ENCODE data around the gene ADRM1.

ADRM1 gene

DNA sequence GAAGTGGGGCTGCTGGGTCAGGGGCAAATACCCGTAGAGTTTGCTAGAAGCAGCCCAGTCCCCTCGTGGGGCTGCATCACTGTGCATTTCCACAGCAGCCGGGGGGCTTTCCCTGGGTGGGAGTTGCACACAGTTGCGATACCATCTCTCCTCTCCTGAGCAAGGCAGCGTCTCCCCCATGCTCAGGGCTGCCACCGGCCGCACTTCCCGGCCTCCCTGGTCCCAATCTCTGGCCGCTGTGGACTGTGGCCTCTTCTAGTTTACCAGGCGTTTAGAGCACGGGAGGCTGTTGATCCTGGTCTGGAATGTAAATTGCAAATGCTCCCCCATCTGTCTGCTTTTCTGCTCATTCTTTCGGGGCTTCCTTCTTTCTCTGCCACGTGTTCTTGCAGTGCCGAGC lies 33.4 kb upstream of the ADRM1 start:
- TF ChIP-seq CTCF (conservative IDR thresholded peaks at IDR 0.05; ENCODE audit: low read depth, low read length), result no peak
- H3K4me3 ChIP-seq (ENCODE audit: low read depth, low read length), result no peak overlapping the region
- no peak for DNase-seq (ENCODE audit: low read depth)

- TF ChIP-seq CTCF (conservative IDR thresholded peaks at IDR 0.05; ENCODE audit: low read depth, low read length), result no peak
- no peak overlapping the region for H3K4me3 ChIP-seq (ENCODE audit: low read depth, low read length)
- no peak for DNase-seq (ENCODE audit: low read depth)
Observed at GRCh38 chr20:62269871-62270270, 32.9 kb upstream of the ADRM1 start.

DNA sequence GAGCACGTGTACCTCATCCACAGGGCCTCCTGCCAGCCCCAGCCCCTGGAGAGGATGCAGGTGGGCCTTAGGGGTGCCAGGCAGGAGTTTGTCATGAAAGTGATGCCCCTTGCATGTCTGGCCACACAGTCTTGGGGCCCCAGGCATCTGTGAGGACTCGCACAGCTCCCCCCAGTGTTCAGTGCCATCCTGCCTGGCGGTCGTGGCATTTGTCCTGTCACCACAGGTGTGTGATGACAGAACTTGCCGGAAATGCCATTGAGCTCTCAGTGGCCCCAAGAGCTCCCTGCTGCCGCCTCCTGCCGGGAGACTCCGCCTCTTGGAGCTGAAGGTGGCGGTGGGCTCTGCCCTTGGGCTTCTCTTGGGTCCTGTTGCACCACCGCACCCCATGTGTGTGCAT lies 30.6 kb upstream of the ADRM1 start:
- TF ChIP-seq CTCF (conservative IDR thresholded peaks at IDR 0.05; ENCODE audit: low read depth, low read length), result no peak
- H3K4me3 ChIP-seq (ENCODE audit: low read depth, low read length), result no peak overlapping the region
- no peak for DNase-seq (ENCODE audit: low read depth)

DNA sequence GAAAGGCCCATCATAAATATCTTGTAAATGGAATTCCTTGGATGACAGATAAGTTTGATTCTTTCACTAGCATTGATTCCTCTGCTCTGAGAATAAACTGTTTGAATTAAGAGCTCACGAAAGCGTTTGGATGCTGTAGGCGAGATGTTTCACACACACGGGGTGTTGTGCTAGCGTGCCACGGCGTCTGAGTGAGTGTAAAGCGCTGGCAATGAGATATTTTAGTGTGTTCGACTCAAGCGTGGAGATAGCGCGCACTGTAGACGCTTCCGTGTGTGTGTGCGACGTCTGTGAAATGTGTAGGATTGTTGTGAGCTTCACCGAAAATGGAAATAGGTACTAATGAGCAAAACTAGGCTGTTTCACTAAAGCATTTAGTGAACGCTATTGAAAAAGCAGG lies 29.4 kb upstream of the ADRM1 start:
- H3K4me3 ChIP-seq (ENCODE audit: low read depth, low read length), result no peak overlapping the region
- no peak for TF ChIP-seq CTCF (conservative IDR thresholded peaks at IDR 0.05; ENCODE audit: low read depth, low read length)
- no peak for DNase-seq (ENCODE audit: low read depth)

DNA sequence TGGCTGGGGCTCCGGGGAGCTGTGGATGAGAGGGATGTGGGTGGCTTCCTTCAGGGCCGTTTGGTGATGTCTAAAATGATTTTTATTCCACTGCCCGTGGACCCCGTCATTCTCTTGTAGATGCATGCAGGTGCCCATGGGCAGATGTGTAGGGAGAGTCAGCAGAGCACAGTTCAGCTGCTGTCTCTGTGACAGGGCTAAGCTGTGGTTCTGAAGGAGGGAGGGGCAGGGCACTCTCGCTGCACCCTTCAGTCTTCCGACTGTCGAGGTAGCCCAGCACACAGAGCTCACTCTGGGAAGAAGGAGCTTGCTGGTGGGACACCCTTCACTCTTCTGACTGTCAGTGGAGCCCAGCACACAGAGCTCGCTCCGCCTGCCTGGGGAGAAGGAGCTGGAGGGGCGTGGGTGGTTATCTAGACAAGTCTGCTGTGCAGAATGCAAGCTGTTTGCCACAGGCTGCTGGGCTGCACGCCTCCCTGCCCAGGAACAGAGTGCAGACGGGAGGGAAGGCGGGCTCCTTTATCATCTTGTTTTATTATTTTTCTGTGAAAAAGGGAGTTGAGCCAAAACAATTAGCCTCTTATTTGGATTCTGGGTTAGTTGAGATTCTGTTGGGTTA lies 28.4 kb upstream of the ADRM1 start:
- no peak overlapping the region for H3K4me3 ChIP-seq (ENCODE audit: low read depth, low read length)
- no peak for TF ChIP-seq CTCF (conservative IDR thresholded peaks at IDR 0.05; ENCODE audit: low read depth, low read length)
- DNase-seq (ENCODE audit: low read depth), result peak; percentile 60

DNA sequence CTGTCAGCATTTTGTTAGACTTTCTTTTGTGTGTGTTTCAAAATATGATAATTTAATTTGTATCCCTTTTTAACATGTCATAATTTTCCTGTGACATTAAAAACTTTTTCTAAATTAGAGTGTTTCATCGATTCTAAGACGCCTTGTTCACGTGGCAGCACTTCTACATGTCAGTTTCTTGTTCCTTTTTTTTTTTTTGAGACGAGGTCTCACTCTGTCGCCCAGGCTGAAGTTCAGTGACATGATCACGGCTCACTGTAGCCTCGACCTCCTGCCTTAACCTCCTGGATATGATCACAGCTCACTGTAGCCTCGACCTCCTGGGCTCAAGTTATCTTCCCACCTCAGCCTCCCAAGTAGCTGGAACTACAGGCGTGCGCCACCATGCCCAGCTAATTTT lies 27.6 kb upstream of the ADRM1 start:
- DNase-seq (ENCODE audit: low read depth), result no peak
- TF ChIP-seq CTCF (conservative IDR thresholded peaks at IDR 0.05; ENCODE audit: low read depth, low read length), result no peak
- no peak overlapping the region for H3K4me3 ChIP-seq (ENCODE audit: low read depth, low read length)

DNA sequence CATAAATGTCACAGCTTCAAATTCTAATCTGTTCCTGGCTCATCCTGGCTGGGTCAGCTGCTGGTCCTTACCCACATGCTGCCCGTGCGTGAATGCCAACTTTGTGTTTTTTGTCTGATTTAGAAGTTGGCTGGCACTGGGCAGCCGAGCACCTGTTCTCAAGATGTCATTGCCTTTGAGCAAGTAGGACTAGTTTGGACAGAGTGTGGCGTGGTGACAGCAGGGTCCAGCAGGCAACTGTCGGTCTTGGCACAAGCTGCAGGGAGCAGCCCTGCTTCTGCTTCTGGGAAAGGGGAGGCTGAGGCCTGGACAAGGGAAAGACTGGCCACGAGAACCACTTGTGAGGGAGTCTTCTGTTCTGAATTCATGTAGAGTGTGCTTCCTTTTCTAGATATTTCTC lies 26.4 kb upstream of the ADRM1 start:
- no peak overlapping the region for H3K4me3 ChIP-seq (ENCODE audit: low read depth, low read length)
- DNase-seq (ENCODE audit: low read depth), result no peak
- TF ChIP-seq CTCF (conservative IDR thresholded peaks at IDR 0.05; ENCODE audit: low read depth, low read length), result no peak
